Mammary epithelial cell (primary cell): ENCODE measurements around the gene YTHDF1.

ENCODE experiments used
- CTCF ChIP-seq, 2 donors: IDR thresholded peaks in 1 of 2; conservative IDR thresholded peaks in 1 of 2; 2 replicates each; pipeline ENCODE4 v1.5.1; 2011 to 2012; ENCODE audit warnings: inconsistent platforms in 2 of 2, low read length in 2 of 2, mild to moderate bottlenecking in 2 of 2, control low read depth in 1 of 2, low read depth in 1 of 2; ENCODE audit not compliant: insufficient read depth in 1 of 2; ENCODE audit errors: extremely low read depth in 1 of 2
- EZH2 ChIP-seq: IDR thresholded peaks from 2 replicates; pipeline ENCODE4 v1.6.1; 2012; ENCODE audit warnings: low read length, inconsistent platforms, borderline replicate concordance

GRCh38 chr20:63175038-63175895 lies 40.7 kb downstream of the YTHDF1 start:
- TF ChIP-seq CTCF (conservative IDR thresholded peaks at IDR 0.05 in 1 of 2, IDR thresholded peaks at IDR 0.05 in 1 of 2; ENCODE audit: extremely low read depth in 1 of 2, insufficient read depth in 1 of 2, low read depth in 1 of 2, low read length in 2 of 2), result no peak
- TF ChIP-seq EZH2, result peak; percentile 58
